Stomach smooth muscle (tissue), 2 donors: ENCODE data around the gene TADA3.

Experiments
- H3K27ac ChIP-seq: one replicate; pipeline ENCODE4 v1.7.0; 2013; ENCODE audit warnings: mild to moderate bottlenecking, low read length, inconsistent platforms
- H3K27me3 ChIP-seq, 2 donors: one replicate each; pipeline ENCODE4 v1.7.0; 2013; ENCODE audit warnings: low read length in 2 of 2; ENCODE audit not compliant: insufficient read depth in 2 of 2, control insufficient read depth in 1 of 2
- H3K36me3 ChIP-seq, 2 donors: one replicate each; pipeline ENCODE4 v1.7.0; 2013; ENCODE audit warnings: low read length in 2 of 2; ENCODE audit not compliant: control insufficient read depth in 2 of 2, insufficient read depth in 2 of 2
- H3K4me1 ChIP-seq: one replicate; pipeline ENCODE4 v1.7.0; 2013; ENCODE audit warnings: low read length; ENCODE audit not compliant: control insufficient read depth, insufficient read depth
- H3K4me3 ChIP-seq, 2 donors: one replicate each; pipeline ENCODE4 v1.7.0; 2013; ENCODE audit warnings: low read length in 2 of 2
- H3K9ac ChIP-seq, 2 donors: one replicate each; pipeline ENCODE4 v1.7.0; 2013; ENCODE audit warnings: low read length in 2 of 2, mild to moderate bottlenecking in 1 of 2
- H3K9me3 ChIP-seq, 2 donors: one replicate each; pipeline ENCODE4 v1.7.0; 2013; ENCODE audit warnings: low read length in 2 of 2; ENCODE audit not compliant: control insufficient read depth in 2 of 2
- donor health status: healthy.
- donor health status: Pancreatic carcinoma.

The TADA3 gene

DNA sequence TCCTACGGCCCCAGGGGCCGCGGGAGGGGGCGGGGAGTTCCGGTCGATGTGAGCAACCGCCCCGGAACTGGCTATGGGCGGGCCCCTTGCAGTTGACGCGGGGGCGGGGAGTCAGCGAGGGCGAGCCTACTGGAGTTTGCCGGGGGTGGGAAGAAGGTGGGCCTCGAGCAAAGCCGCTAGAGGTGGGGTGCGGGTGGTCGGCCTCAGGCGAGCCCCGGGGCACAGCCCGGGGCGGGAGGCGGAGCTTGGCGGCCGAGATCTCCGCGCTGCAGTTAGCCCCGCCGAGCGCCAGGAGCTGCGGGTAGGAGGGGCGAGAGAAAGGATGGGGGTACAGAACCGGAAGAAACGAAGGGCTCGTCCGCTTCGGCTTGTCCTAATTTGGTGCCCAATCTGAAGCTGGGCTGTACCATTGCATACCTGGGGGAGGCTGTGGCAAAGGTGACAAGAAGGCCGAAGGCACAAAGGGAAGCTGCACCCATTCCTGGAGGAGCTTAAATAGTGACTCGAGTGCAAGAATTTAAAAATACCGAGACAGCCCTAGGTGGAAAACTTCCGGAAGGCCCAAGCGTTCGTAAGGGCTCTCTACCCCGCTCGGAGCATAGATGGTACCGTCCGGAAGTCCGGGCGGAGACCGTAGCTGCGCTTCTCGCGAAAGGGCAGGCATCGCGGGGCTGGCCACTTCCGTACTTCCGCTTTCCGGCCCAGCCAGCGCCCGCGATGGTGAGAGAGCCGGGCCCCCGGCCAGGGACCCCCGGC is at the start of gene TADA3, which contains the start of gene ARPC4:
TSS of gene TADA3 (minus strand) at position 69 of the 756 bp plus-strand sequence. CDS start 1,007 bp downstream, outside the sequence.
TSS of gene ARPC4 (plus strand) at position 678 of the 756 bp plus-strand sequence. CDS start at position 718, 40 bp downstream.
- Histone ChIP-seq H3K4me1 (peaks cover 36% of the 10 kb centered on the region), H3K27ac (peak within 1 kb of the TSS; percentile 97), H3K9me3 (no peaks in the 10 kb centered on the region), H3K4me3 (peak within 1 kb of the TSS; percentile 97 to 98), H3K9ac (peak within 1 kb of the TSS; percentile 99 to 100), H3K27me3 (no peaks in the 10 kb centered on the region), H3K36me3 (peaks cover 22 to 26% of the 10 kb centered on the region in 2 donors)

DNA sequence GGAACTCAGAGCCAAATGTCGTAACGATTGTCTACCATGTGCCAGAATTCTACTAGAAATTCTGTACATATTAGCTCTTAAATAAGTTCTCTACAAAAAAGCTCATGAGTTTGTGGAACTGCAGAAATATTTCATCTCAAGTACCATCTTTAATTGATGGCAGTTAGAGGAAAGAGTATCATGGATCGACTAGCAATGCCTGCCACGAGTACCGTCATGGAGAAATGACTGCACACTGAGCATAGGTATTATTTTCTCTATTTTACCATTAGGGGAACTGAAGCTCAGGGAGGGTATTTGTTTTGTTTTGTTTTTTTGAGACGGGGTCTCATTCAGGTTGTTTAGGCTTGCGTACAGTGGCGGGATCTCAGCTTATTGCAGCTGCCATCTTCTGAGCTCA is 48.7 kb upstream of the TADA3 start:
- H3K4me1 ChIP-seq = peaks cover 6% of the 10 kb centered on the region
- H3K36me3 ChIP-seq = peaks cover 35% of the 10 kb centered on the region in 2 donors
- no peak overlapping the region for H3K4me3 ChIP-seq
- no peak overlapping the region for H3K27ac ChIP-seq
- no peaks in the 10 kb centered on the region for H3K9me3 ChIP-seq
- no peak overlapping the region for H3K9ac ChIP-seq
- no peaks in the 10 kb centered on the region for H3K27me3 ChIP-seq

- Histone ChIP-seq H3K4me3 (no peak overlapping the region), H3K36me3 (peaks cover 48 to 50% of the 10 kb centered on the region in 2 donors), H3K27ac (no peak overlapping the region), H3K9me3 (no peaks in the 10 kb centered on the region), H3K27me3 (no peaks in the 10 kb centered on the region), H3K9ac (no peak overlapping the region), H3K4me1 (peaks cover 6% of the 10 kb centered on the region)
These were observed 46.6 kb upstream of the TADA3 start for GRCh38 chr3:9838856-9839255.

GRCh38 chr3:9837701-9838582 is 45.7 kb upstream of the TADA3 start:
- H3K4me3 ChIP-seq = no peak overlapping the region
- peaks cover 50 to 54% of the 10 kb centered on the region in 2 donors for H3K36me3 ChIP-seq
- peaks cover under 1% of the 10 kb centered on the region for H3K4me1 ChIP-seq
- H3K27me3 ChIP-seq = no peaks in the 10 kb centered on the region
- no peak overlapping the region for H3K9ac ChIP-seq
- no peak overlapping the region for H3K27ac ChIP-seq
- H3K9me3 ChIP-seq = no peaks in the 10 kb centered on the region

GRCh38 chr3:9834520-9835380 is 42.5 kb upstream of the TADA3 start:
- no peaks in the 10 kb centered on the region for H3K4me1 ChIP-seq
- H3K4me3 ChIP-seq = no peak overlapping the region
- peaks cover 34 to 48% of the 10 kb centered on the region in 2 donors for H3K36me3 ChIP-seq
- H3K9ac ChIP-seq = no peak overlapping the region
- no peaks in the 10 kb centered on the region for H3K27me3 ChIP-seq
- H3K9me3 ChIP-seq = no peaks in the 10 kb centered on the region
- H3K27ac ChIP-seq = no peak overlapping the region

DNA sequence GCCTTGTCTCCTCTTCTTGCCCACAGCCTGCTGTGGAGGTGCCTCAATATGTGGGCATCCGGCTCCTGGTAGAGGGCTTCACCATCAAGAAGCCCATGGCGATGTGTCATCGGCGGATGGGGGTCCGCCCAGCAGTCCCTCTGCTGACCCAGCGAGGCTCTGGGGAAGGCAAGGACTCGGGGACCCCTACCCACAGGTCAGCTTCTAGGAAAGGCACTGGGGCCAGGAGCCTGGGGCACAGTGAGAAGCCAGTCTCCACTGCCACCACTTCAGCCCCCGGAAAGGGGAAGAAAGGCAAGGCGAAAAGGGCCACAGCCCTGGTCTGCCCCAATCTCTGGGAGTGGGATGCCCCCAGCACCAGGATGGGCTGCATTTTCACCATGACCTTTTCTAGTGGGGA is 40.8 kb upstream of the TADA3 start:
- Histone ChIP-seq H3K36me3 (peaks cover 37 to 48% of the 10 kb centered on the region in 2 donors), H3K9ac (no peak overlapping the region)

GRCh38 chr3:9831253-9831652 is 39.0 kb upstream of the TADA3 start:
- no peaks in the 10 kb centered on the region for H3K9me3 ChIP-seq
- H3K36me3 ChIP-seq = peaks cover 34 to 43% of the 10 kb centered on the region in 2 donors
- no peaks in the 10 kb centered on the region for H3K27me3 ChIP-seq
- H3K4me3 ChIP-seq = no peak overlapping the region
- no peak overlapping the region for H3K27ac ChIP-seq
- no peak overlapping the region for H3K9ac ChIP-seq
- no peaks in the 10 kb centered on the region for H3K4me1 ChIP-seq

More for the DNA sequence above, 40.8 kb upstream of the TADA3 start:
- H3K4me1 ChIP-seq = no peaks in the 10 kb centered on the region
- H3K4me3 ChIP-seq = no peak overlapping the region
- no peak overlapping the region for H3K27ac ChIP-seq
- H3K9me3 ChIP-seq = no peaks in the 10 kb centered on the region
- no peaks in the 10 kb centered on the region for H3K27me3 ChIP-seq

DNA sequence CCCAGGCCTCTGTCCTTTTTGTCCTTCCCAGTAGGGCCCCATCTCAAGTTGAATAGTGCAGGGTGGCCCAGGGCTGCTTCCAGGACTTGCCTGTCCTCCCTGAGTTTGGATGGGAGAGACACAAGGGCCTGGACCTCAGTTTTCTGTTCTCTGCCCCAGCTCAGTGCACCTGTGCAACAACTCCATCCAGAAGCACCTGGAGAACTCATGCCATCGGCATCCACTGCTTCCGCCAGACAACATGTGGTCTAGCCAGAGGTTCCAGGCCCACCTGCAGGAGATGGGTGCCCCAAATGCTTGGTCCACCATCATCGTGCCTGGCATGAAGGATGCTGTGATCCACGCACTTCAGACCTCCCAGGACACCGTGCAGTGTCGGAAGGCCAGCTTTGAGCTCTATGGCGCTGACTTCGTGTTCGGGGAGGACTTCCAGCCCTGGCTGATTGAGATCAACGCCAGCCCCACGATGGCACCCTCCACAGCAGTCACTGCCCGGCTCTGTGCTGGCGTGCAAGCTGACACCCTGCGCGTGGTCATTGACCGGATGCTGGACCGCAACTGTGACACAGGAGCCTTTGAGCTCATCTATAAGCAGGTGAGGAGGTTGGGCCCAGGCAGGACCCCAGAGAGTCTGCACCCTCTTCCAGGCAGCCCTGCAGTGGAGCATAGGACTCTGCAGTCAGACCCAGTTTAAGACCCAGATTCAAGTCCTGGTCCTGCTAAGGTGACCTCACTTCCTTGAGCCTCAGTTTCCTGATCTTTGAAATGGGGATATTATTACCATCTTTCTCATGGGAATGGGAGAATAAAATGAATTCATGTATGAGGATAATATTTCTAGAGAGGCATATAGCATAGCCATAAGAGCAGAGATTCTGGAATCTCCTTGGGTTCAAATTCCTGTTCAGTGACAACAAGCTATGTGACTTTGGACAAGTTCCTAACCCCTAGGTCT is 36.8 kb upstream of the TADA3 start:
- Histone ChIP-seq H3K9me3 (no peaks in the 10 kb centered on the region), H3K36me3 (peaks cover 19 to 30% of the 10 kb centered on the region in 2 donors), H3K27ac (no peak overlapping the region)

GRCh38 chr3:9826815-9827573 is 34.7 kb upstream of the TADA3 start:
- no peaks in the 10 kb centered on the region for H3K27me3 ChIP-seq
- no peaks in the 10 kb centered on the region for H3K9me3 ChIP-seq
- H3K36me3 ChIP-seq = peaks cover 13 to 17% of the 10 kb centered on the region in 2 donors
- no peaks in the 10 kb centered on the region for H3K4me1 ChIP-seq
- H3K4me3 ChIP-seq = no peak overlapping the region
- H3K27ac ChIP-seq = no peak overlapping the region
- H3K9ac ChIP-seq = no peak overlapping the region

More for the DNA sequence above, 36.8 kb upstream of the TADA3 start:
- Histone ChIP-seq H3K9ac (no peak overlapping the region), H3K27me3 (no peaks in the 10 kb centered on the region), H3K4me3 (no peak overlapping the region), H3K4me1 (no peaks in the 10 kb centered on the region)
